Measurements from ENCODE around the gene AOAH.

Gene AOAH

GRCh38 chr7:36629351-36629750, 94.9 kb downstream of the AOAH start:
- no peak for DNase-seq (ENCODE audit: low spot score)

GRCh38 chr7:36627836-36628235, 96.5 kb downstream of the AOAH start:
- DNase-seq (ENCODE audit: low spot score), result no peak

GRCh38 chr7:36626111-36626510, 98.2 kb downstream of the AOAH start:
- no peak for DNase-seq (ENCODE audit: low spot score)

- no peak for DNase-seq (ENCODE audit: low spot score)
These were observed 99.0 kb downstream of the AOAH start for GRCh38 chr7:36625247-36625646.

GRCh38 chr7:36623247-36623646, 101.0 kb downstream of the AOAH start:
- no peak for DNase-seq (ENCODE audit: low spot score)

- DNase-seq (ENCODE audit: low spot score), result no peak
These were observed 102.9 kb downstream of the AOAH start for GRCh38 chr7:36621396-36621795.

GRCh38 chr7:36620166-36620708, 104.1 kb downstream of the AOAH start:
- DNase-seq (ENCODE audit: low spot score), result no peak

- DNase-seq (ENCODE audit: low spot score), result no peak
These were observed 106.9 kb downstream of the AOAH start for GRCh38 chr7:36617408-36617807.

GRCh38 chr7:36615852-36616540, 108.3 kb downstream of the AOAH start:
- no peak for DNase-seq (ENCODE audit: low spot score)

GRCh38 chr7:36614959-36615358, 109.3 kb downstream of the AOAH start:
- DNase-seq (ENCODE audit: low spot score), result no peak

GRCh38 chr7:36613031-36613614, 111.2 kb downstream of the AOAH start:
- no peak for DNase-seq (ENCODE audit: low spot score)

GRCh38 chr7:36611703-36612102, 112.6 kb downstream of the AOAH start:
- DNase-seq (ENCODE audit: low spot score), result no peak

GRCh38 chr7:36607721-36608095, 116.6 kb downstream of the AOAH start:
- DNase-seq (ENCODE audit: low spot score), result no peak

GRCh38 chr7:36606976-36607720, 117.1 kb downstream of the AOAH start:
- no peak for DNase-seq (ENCODE audit: low spot score)

GRCh38 chr7:36606153-36606975, 117.9 kb downstream of the AOAH start:
- no peak for DNase-seq (ENCODE audit: low spot score)

GRCh38 chr7:36605261-36606051, 118.8 kb downstream of the AOAH start:
- DNase-seq (ENCODE audit: low spot score), result no peak

GRCh38 chr7:36604806-36605205, 119.5 kb downstream of the AOAH start:
- no peak for DNase-seq (ENCODE audit: low spot score)

GRCh38 chr7:36602934-36603887, 121.1 kb downstream of the AOAH start:
- no peak for DNase-seq (ENCODE audit: low spot score)

GRCh38 chr7:36602511-36602910, 121.8 kb downstream of the AOAH start:
- DNase-seq (ENCODE audit: low spot score), result no peak

GRCh38 chr7:36601601-36602000, 122.7 kb downstream of the AOAH start:
- DNase-seq (ENCODE audit: low spot score), result no peak

All from NAMALWA (cell line).